ENCODE measurements around the gene STEAP1. TPM values are rescaled to one million over a fixed set of nuclear protein-coding genes. Genes with fewer than 3 reads are reported as not detected.
"Not testable (repeated sequence)": the region's sequence is repeated elsewhere in the genome, so short reads cannot be mapped to it uniquely, and the experiment has no call there.

STEAP1 gene
- total RNA-seq, 1 experiment from 2014 or later, result 21.2 TPM

DNA sequence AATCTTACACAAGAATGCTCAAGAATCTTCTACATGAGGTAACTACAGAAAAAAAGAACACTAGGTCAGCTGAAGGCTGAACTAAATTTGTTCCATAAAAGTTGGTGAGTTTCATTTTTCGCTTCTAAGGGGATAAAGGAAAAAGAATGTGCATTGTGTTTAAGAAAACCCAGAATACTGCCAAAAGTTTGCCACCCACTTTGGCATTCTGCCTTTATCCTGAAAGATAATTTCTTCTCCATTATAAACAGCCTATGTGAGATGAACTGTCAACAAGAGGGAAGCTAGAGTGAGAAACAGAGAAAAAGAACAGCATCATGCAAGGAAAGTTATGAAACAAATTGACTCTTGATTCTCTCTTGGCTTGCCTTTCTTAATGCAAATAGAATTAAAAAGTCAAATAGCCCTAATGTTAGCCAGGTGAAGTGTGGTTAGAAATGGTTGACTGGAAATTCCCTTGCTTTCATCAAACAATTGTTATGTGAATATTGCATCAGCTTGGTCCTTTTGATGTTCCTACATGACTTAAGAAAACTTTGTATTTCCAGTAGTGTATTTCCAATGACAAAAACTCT, 25.8 kb downstream of the STEAP1 start:
- H3K4me3 ChIP-seq (ENCODE audit: low read length), result peak overlapping the region; percentile 10; the same call in 1 of the 2 replicates

DNA sequence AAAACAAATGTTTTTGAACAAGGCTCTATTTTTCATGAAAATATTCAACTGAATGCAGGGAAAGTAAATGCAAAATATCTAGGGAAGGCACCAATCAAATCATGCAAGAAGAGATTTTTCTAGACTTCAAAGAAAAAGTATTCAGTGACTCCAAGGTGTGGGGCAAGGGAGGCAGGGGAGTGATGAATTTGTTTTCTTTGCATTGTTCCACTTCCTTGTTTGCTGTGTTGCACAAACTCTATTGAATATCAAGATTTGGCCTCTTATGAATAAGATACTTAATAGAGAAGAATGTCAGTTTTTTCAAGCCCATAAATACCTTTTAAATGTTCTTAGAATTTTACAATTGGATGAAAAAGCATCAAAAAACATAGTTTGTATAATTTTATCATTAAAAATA, 26.4 kb downstream of the STEAP1 start:
- no peaks in the 10 kb centered on the region for H3K27me3 ChIP-seq (ENCODE audit: low read length)
- no peaks in the 10 kb centered on the region for H3F3A ChIP-seq (ENCODE audit: low read length, unreplicated experiment)
- peak overlapping the region; percentile 10; the same call in 1 of the 2 replicates for H3K4me3 ChIP-seq (ENCODE audit: low read length)
- H3K9me2 ChIP-seq (replicated peaks; ENCODE audit: low read length), result no peaks in the 10 kb centered on the region
- peak overlapping the region; percentile 63 for H3K4me2 ChIP-seq (ENCODE audit: low read length)
- DNase-seq, result peak; percentile 50
- peak overlapping the region; percentile 78 for H3K27ac ChIP-seq (ENCODE audit: low read length)
- ChIA-PET CTCF (no interaction called here), POLR2A (ENCODE audit: unreplicated experiment) (interaction anchor here (0.5 kb wide), 1 partner anchor 167 kb away, joined by 4 read pairs; no protein-coding TSS in a partner anchor)
- H4K20me1 ChIP-seq (ENCODE audit: low read length), result no peaks in the 10 kb centered on the region
- no peaks in the 10 kb centered on the region for H3K9me3 ChIP-seq (ENCODE audit: low read length)
- ATAC-seq, result peak; percentile 10
- TF ChIP-seq, protein P1, sequence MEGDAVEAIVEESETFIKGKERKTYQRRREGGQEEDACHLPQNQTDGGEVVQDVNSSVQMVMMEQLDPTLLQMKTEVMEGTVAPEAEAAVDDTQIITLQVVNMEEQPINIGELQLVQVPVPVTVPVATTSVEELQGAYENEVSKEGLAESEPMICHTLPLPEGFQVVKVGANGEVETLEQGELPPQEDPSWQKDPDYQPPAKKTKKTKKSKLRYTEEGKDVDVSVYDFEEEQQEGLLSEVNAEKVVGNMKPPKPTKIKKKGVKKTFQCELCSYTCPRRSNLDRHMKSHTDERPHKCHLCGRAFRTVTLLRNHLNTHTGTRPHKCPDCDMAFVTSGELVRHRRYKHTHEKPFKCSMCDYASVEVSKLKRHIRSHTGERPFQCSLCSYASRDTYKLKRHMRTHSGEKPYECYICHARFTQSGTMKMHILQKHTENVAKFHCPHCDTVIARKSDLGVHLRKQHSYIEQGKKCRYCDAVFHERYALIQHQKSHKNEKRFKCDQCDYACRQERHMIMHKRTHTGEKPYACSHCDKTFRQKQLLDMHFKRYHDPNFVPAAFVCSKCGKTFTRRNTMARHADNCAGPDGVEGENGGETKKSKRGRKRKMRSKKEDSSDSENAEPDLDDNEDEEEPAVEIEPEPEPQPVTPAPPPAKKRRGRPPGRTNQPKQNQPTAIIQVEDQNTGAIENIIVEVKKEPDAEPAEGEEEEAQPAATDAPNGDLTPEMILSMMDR (conservative IDR thresholded peaks at IDR 0.05; ENCODE audit: low read depth, low read length), result no peak
- H3K36me3 ChIP-seq (ENCODE audit: low read depth, low read length), result no peaks in the 10 kb centered on the region
- no TSS peak for BruUV-seq (replicated peaks)
- peaks cover 35% of the 10 kb centered on the region for H3K4me1 ChIP-seq (ENCODE audit: insufficient read depth, low read length)
- peak overlapping the region; percentile 10; the same call in 1 of the 2 replicates for H3K9ac ChIP-seq (ENCODE audit: low read length)
- intact Hi-C loops (cut with micrococcal nuclease), result loop anchor here (1.0 kb wide), 1 partner anchor 31 kb away; the partner anchor contains the start of gene STEAP2
- H3K79me2 ChIP-seq (ENCODE audit: low read length), result no peaks in the 10 kb centered on the region
- H2AFZ ChIP-seq (ENCODE audit: low read length), result peak overlapping the region; percentile 12; the same call in 1 of the 2 replicates

More for the DNA sequence above, 25.8 kb downstream of the STEAP1 start:
- H3F3A ChIP-seq (ENCODE audit: low read length, unreplicated experiment), result no peaks in the 10 kb centered on the region
- intact Hi-C loops (cut with micrococcal nuclease), result loop anchor here (1.0 kb wide), 1 partner anchor 31 kb away; the partner anchor contains the start of gene STEAP2
- no TSS peak for BruUV-seq (replicated peaks)
- peak overlapping the region; percentile 31 for H3K9ac ChIP-seq (ENCODE audit: low read length)
- ChIA-PET CTCF (no interaction called here), POLR2A (ENCODE audit: unreplicated experiment) (interaction anchor here (0.5 to 0.6 kb wide), 2 partner anchors 166 to 167 kb away, joined by 4 read pairs; no protein-coding TSS in a partner anchor)
- H3K9me3 ChIP-seq (ENCODE audit: low read length), result no peaks in the 10 kb centered on the region
- H2AFZ ChIP-seq (ENCODE audit: low read length), result peak overlapping the region; percentile 12; the same call in 1 of the 2 replicates
- ATAC-seq, result peak; percentile 10; the same call in 1 of the 2 replicates
- H3K36me3 ChIP-seq (ENCODE audit: low read depth, low read length), result no peaks in the 10 kb centered on the region
- H4K20me1 ChIP-seq (ENCODE audit: low read length), result no peaks in the 10 kb centered on the region
- H3K9me2 ChIP-seq (replicated peaks; ENCODE audit: low read length), result no peaks in the 10 kb centered on the region
- peak overlapping the region; percentile 78 for H3K27ac ChIP-seq (ENCODE audit: low read length)
- no peaks in the 10 kb centered on the region for H3K79me2 ChIP-seq (ENCODE audit: low read length)
- H3K4me2 ChIP-seq (ENCODE audit: low read length), result peak overlapping the region; percentile 63
- peak; percentile 55 for DNase-seq
- H3K4me1 ChIP-seq (ENCODE audit: insufficient read depth, low read length), result peaks cover 35% of the 10 kb centered on the region
- no peaks in the 10 kb centered on the region for H3K27me3 ChIP-seq (ENCODE audit: low read length)
- TF ChIP-seq EZH2 (IDR thresholded peaks at IDR 0.05; ENCODE audit: low read length, unreplicated experiment) (no peak), EZH2phosphoT487 (IDR thresholded peaks at IDR 0.05; ENCODE audit: borderline replicate concordance, low read length) (no peak)
- TF ChIP-seq, protein P1 (conservative IDR thresholded peaks at IDR 0.05; ENCODE audit: low read depth, low read length), result no peak

DNA sequence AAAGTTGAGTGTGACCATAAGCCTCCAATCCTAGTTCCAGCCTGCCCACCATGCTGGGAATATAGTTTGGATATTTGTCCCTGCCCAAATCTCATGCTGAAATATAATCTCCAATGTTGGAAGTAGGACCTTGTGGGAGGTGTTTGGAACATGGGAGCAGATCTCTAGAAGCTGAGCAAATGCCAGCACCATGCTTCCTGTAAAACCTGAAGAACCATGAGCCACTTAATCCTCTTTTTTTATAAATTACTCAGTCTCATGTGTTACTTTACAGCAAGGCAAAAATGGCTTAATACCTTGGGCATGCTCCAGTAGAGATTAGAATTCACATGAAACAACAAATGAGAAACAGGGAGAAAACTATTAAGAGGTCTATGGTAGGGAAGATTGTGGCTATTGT, 27.2 kb downstream of the STEAP1 start:
- Histone ChIP-seq H4K20me1 (ENCODE audit: low read length) (no peaks in the 10 kb centered on the region), H3K79me2 (ENCODE audit: low read length) (no peaks in the 10 kb centered on the region), H3F3A (ENCODE audit: low read length, unreplicated experiment) (no peaks in the 10 kb centered on the region), H3K36me3 (ENCODE audit: low read depth, low read length) (no peaks in the 10 kb centered on the region), H3K4me1 (ENCODE audit: insufficient read depth, low read length) (peaks cover 35% of the 10 kb centered on the region), H3K9me2 (replicated peaks; ENCODE audit: low read length) (no peaks in the 10 kb centered on the region), H3K27me3 (ENCODE audit: low read length) (no peaks in the 10 kb centered on the region), H3K27ac (ENCODE audit: low read length) (no peak overlapping the region), H3K4me2 (ENCODE audit: low read length) (no peak overlapping the region), H3K4me3 (ENCODE audit: low read length) (no peak overlapping the region), H2AFZ (ENCODE audit: low read length) (no peak overlapping the region), H3K9me3 (ENCODE audit: low read length) (no peaks in the 10 kb centered on the region), H3K9ac (ENCODE audit: low read length) (no peak overlapping the region)
- POLR2A ChIA-PET (ENCODE audit: unreplicated experiment), result no interaction called here
- no TSS peak for BruUV-seq (replicated peaks)
- no peak for DNase-seq
- CTCF ChIA-PET, result no interaction called here
- no peak for ATAC-seq
- TF ChIP-seq, protein P1 (conservative IDR thresholded peaks at IDR 0.05; ENCODE audit: low read depth, low read length), result no peak
- intact Hi-C loops (cut with micrococcal nuclease), result no loop called here

DNA sequence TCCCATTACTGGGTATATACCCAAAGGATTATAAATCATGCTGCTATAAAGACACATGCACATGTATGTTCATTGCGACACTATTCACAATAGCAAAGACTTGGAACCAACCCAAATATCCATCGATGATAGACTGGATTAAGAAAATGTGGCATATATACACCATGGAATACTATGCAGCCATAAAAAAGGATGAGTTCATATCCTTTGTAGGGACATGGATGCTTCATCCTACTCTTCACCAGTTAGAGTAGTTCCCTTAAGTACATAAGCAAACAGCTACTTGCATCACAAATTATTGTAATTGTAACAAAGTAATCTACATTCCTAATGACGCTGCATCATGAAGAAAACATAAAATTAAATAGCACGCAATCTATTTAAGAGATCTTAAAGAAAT, 32.0 kb downstream of the STEAP1 start:
- ATAC-seq; H3K9me3 ChIP-seq (ENCODE audit: low read length); POLR2A ChIA-PET (ENCODE audit: unreplicated experiment); intact Hi-C loops (cut with micrococcal nuclease); BruUV-seq (replicated peaks); H3K27me3 ChIP-seq (ENCODE audit: low read length); H3K9me2 ChIP-seq (replicated peaks; ENCODE audit: low read length); CTCF ChIA-PET; H4K20me1 ChIP-seq (ENCODE audit: low read length); H3K9ac ChIP-seq (ENCODE audit: low read length); H3K4me3 ChIP-seq (ENCODE audit: low read length); H3K4me2 ChIP-seq (ENCODE audit: low read length); H3K27ac ChIP-seq (ENCODE audit: low read length); H3K4me1 ChIP-seq (ENCODE audit: insufficient read depth, low read length); H3F3A ChIP-seq (ENCODE audit: low read length, unreplicated experiment); H3K36me3 ChIP-seq (ENCODE audit: low read depth, low read length); DNase-seq; H2AFZ ChIP-seq (ENCODE audit: low read length); H3K79me2 ChIP-seq (ENCODE audit: low read length): not testable (repeated sequence)

Measured in PC-3 (cell line).